Measurements from ENCODE around the gene CHD9NB.
A peak's percentile ranks its signal among the peaks of the same experiment; 100 is the strongest.
"Not testable (repeated sequence)": the region's sequence is repeated elsewhere in the genome, so short reads cannot be mapped to it uniquely, and the experiment has no call there.

The CHD9NB gene

GRCh38 chr16:53057658-53058057, 5.0 kb upstream of the CHD9NB start:
- DNase-seq (ENCODE audit: low spot score) = no peak
- no peak for FAIRE-seq

DNA sequence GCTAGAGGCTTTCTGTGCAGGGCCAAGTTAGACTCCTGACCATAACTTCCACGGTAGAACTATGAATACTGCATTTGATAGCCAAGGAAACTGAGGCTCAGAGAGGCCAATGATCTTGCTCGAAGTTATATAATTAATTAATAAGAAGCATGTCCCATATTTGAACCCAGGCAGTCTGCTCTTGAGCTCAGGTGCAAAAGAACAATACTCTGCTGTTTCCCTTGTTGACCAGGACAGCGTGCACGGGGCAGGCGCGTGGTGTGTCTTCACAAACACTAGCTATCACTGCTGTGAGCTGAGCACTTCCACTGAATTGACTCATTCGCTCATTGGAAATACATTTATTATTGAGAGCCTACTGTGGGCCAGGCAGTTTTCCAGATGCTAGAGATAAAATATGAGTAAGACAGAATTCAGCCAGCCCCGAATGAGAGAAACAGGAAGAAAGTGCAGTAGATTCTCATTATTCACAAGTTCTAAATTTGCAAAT, 3.7 kb upstream of the CHD9NB start:
- DNase-seq (ENCODE audit: low spot score) = no peak
- FAIRE-seq = no peak

DNA sequence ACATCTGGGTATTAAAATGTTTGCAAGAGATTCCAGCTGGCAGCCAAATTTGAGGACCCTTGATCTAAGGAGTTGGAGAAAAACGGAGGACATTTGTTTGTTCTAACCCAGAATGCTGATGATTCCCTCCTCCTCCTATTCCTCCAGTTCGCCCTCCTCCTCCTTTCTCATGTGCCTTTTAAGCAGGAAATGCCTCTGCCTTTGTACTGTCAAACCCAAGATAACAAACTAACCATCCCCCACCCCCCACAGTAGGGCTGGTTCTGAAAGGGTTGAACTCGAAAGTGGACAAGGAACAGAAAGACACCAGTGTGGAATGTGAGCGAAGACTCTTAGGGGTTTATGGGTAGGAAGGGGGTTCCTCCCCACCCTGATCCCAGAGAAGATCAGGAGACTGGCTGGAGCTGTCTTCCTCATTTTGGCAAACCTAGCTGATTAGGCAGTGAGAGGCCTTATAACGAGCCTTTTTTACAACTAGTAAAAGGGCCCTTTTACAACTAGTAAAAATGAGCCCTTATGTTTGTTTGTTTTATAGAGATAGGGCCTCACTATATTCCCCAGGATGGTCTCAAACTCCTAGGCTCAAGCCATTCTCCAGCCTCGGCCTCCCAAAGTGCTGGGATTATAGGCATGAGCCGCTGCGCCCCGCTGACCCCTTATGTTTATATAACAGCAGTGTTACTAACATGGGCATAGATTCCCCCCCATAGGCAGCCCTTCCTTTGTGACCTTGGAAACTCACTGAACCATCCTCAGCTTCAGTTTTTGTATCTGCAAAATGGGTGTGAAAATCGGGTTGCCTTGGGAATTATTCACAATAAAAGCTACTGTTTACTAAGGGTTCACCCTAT, 3.1 kb upstream of the CHD9NB start:
- DNase-seq (ENCODE audit: low spot score) = peak; percentile 22
- FAIRE-seq = no peak

DNA sequence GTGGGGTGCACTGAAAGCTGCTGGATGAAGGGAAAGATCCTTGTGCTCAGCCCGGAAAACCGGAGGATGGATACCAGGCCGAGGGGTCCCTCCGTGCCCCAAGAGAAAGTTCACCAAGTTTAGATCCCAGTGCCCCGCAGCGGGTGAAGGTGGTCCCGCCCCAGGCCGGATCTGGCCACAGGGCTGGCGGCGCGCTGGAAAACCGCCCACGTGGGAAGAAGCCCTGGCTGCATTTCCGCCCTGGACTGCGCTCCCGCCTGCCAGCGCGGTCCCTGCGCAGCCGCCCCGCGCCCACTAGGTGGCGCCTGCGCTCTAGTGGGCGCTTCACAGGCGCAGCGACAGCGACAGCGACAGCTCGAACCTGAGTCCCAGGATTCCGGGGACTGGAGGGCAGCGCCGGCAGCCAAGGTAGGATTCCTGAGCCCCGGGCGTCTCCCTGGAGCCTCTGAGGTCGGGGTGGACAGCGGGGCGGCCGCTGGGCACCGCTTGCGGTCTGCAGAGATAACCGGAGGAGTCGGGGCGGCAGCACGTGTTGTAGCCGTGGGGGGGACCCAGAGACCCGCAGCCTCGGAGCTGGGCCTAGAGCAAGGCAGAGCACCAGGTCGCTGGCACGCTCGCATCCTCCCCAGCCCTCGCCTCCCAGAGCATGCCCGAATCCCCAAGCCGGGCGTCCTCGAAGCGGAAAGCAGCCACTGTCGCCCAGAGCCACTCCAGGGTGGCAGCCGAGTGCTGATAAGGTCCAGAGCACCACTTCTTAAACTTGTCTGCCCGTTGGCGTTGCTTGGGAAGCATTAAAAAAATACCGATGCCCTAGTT, 2.2 kb upstream of the CHD9NB start, which contains the start of gene CHD9:
Gene CHD9, plus strand, starts transcription at position 322 of the 816 bp plus-strand sequence. CDS start 101,099 bp downstream, outside the sequence.
- peak; percentile 77 for DNase-seq (ENCODE audit: low spot score)
- no peak for FAIRE-seq

GRCh38 chr16:53053967-53054669, 1.4 kb upstream of the CHD9NB start:
- DNase-seq (ENCODE audit: low spot score) (no peak), FAIRE-seq (no peak)

DNA sequence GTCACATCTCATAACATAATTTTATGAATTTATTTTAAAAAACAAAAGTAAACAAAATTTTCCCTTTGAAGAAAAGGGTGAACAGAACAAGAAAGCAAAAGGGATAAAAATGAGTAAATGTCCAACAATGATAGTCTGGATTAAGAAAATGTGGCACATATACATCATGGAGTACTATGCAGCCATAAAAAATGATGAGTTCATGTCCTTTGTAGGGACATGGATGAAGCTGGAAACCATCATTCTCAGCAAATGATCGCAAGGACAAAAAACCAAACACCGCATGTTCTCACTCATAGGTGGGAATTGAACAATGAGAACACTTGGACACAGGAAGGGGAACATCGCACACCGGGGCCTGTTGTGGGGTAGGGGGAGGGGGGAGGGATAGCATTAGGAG, 1.4 kb downstream of the CHD9NB start:
- DNase-seq (ENCODE audit: low spot score); FAIRE-seq: not testable (repeated sequence)

DNA sequence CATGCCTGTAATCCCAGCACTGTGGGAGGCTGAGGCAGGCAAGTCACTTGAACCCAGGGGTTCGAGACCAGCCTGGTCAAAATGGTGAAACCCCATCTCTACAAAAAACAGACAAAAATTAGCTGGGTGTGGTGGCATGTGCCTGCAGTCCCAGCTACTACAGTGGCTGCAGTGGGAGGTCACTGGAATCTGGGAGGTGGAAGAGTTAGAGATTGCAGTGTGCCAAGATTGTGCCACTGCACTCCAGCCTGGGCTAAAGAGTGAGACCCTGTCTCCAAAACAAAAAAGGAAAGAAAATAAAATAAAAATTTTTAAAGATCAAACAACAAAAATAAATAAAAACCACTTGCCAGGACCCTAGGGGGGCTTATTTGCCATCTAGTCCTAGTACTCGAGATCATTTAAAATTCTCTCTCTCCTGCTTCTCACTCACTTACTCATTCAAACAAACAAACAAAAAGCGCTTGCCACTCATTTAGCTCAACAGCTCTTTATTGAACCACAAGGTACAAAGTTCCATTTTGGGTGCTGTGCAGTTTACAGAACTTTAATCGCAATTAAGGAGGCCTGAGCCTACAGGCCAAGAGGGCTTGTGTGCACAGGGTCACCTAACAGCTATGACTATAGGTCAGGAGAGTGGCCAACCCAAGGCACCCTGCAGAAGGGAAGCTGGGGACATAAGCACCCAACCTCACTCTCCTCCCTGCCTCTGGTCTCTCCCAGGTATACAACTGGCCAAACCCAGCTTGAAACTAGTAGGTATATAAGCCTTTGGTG, 4.4 kb downstream of the CHD9NB start:
- FAIRE-seq (no peak), DNase-seq (ENCODE audit: low spot score) (no peak)

- FAIRE-seq = not testable (repeated sequence)
These were observed 5.2 kb downstream of the CHD9NB start for GRCh38 chr16:53047515-53047914.

DNA sequence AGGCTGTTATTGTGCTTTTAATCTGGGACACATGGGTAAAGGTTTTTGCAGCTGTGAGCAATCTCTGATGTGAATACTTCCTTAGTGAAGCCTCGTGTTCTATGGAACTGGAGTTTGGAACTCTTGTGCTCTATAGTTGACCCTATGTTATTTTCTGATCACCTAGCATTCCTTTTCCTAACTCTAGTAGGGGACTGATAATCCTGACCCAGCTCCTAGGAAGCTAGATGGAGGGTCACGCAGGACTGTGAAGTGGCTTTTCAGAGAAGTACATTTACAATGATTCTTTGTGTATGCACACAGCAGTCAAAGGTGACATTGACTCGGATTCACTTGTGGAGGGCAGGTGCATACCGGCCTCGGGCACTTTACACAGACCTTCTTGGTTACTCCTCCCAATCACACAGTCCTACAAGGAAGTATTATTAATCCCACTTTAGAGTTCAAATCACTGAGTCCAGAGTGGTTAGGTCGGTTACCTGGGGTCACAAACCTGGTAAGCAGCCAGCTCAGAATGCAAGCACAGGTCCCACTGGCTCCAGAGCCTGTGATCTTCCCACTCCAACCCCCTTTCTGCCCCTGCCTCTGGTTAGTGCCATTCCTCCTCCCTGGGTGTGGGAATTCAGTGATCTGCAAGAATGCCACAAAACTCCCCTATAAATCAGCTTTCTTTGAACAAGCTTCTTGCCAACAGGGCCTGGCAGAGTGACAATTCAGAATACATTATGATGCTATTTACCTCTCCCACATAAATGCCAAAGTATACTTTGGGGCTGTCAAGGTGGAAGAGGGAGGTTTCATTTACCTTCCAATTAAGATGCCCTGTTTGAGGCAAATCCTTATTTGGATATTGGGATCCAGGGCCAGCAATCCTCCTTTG, 7.1 kb downstream of the CHD9NB start:
- FAIRE-seq (no peak), DNase-seq (ENCODE audit: low spot score) (no peak)

More at GRCh38 chr16:53047515-53047914, 5.2 kb downstream of the CHD9NB start:
- DNase-seq (ENCODE audit: low spot score) = not testable (repeated sequence)

GRCh38 chr16:53043986-53044601, 8.6 kb downstream of the CHD9NB start:
- DNase-seq (ENCODE audit: low spot score) (no peak), FAIRE-seq (no peak)

- DNase-seq (ENCODE audit: low spot score) (no peak), FAIRE-seq (no peak)
These were observed 9.3 kb downstream of the CHD9NB start for GRCh38 chr16:53043428-53043831.

- FAIRE-seq (no peak), DNase-seq (ENCODE audit: low spot score) (no peak)
These were observed 10.4 kb downstream of the CHD9NB start for GRCh38 chr16:53042235-53042701.

DNA sequence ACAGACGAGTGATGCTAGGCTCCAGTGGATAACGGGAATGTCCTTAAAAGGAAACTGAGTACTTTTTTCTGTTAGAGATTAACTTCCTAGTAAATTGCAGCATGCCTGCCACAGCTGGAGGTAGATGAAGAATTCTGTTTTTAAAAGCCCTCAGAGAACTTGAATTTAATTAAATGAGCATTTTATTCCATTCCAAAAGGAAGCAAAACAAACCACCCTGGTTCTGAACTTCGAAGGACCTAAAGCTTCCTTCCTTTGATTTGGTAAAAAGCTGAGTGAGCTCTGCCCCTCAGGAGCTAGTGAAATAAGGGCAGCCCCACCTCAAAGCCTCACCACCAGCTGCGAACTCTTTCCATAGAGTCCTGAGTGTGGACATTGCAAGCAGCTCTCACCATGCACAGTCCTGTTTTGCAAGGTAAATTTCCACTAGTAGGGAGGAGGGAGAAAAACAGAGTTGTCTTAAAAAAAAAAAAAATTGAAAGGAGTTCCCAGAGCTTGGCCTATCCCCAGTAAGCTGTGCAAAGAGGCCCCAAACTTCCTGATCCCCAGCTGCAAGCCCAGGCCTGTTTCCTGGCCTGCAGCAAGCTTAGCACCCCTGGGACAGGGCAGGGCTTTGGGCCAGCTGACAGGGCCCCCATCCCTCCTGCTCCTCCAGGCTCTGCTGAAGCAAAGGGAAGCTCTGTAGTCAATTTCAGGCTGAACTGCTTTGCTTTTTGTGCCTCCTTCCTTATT, 11.2 kb downstream of the CHD9NB start:
- FAIRE-seq = no peak

GRCh38 chr16:53040788-53041187, 11.9 kb downstream of the CHD9NB start:
- FAIRE-seq (no peak), DNase-seq (ENCODE audit: low spot score) (no peak)

More for the DNA sequence above, 11.2 kb downstream of the CHD9NB start:
- no peak for DNase-seq (ENCODE audit: low spot score)

DNA sequence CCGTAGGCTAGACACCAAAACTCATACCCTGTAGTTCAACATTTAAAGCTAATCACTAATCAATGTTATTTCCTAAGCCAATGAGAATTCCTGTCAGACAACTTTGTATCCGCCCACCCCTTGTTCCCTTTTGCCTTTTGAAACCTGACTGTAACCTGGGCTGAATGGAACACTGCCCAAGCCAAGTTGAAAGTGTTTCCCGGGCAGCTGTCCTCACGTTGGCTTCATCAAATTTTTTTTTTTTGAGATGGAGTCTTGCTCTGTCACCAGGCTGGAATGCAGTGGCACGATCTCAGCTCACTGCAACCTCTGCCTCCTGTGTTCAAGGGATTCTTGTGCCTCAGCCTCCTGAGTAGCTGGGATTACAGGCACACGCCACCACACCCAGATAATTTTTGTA, 16.0 kb downstream of the CHD9NB start:
- not testable (repeated sequence) for DNase-seq (ENCODE audit: low spot score)

GRCh38 chr16:53036066-53036465, 16.6 kb downstream of the CHD9NB start:
- DNase-seq (ENCODE audit: low spot score) = no peak

More for the DNA sequence above, 16.0 kb downstream of the CHD9NB start:
- FAIRE-seq = not testable (repeated sequence)

GRCh38 chr16:53035176-53035942, 17.3 kb downstream of the CHD9NB start:
- no peak for FAIRE-seq
- no peak for DNase-seq (ENCODE audit: low spot score)

More at GRCh38 chr16:53036066-53036465, 16.6 kb downstream of the CHD9NB start:
- no peak for FAIRE-seq
